Measurements from ENCODE around the gene CD300C. TPM values are rescaled to one million over a fixed set of nuclear protein-coding genes. Genes with fewer than 3 reads are reported as not detected.

Gene CD300C
- total RNA-seq, 2 experiments from 2014 or later, result 0.41 to 0.50 TPM

DNA sequence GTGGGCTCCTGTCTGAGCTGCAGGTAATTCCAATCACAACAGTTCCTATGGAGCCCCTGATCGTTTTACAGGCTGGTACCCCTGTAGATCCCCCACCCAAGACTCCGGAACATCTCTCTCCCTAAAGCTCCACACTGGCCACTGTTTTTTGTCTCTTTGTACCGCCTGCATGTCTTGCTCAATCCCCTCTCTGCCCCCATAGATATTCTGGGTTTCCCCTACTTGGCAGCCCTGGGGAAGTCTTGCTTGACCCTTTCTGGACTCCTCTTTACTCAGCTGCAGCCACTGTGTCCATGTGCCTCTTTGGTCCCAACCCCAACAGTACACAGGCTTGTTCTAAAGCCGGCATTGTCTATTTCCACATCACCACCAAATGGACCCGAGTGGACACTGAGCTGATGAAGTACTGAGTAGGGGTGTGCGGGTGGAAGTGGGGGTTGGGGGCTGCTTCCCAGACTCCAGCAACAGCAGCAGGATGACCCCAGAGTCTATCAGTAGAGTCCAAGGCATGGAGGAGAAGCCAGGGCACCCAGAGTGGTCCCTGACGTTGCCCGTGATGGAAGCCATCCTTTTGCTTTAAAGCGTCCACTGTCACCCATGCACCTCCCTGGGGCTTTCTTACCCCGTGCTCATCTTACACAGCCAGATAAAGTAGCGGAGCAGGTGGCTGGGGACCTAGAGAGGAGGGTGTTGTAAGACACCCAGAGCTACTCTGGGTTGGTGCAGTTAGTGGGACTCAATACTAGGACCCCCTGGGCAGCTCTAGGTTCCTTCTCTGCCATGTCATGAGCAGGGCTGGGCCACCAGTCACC, 21.1 kb downstream of the CD300C start:
- Histone ChIP-seq H3K9me3 (ENCODE audit: control insufficient read depth in 1 of 2, insufficient read depth in 1 of 2, low read length in 2 of 2) (peaks cover 0 to 19% of the 10 kb centered on the region in 2 experiments), H3K36me3 (ENCODE audit: insufficient read depth, low read length) (no peaks in the 10 kb centered on the region), H3K4me3 (ENCODE audit: low read length) (no peak overlapping the region), H3K27me3 (ENCODE audit: control insufficient read depth in 1 of 2, insufficient read depth in 2 of 2, low read length in 2 of 2) (peaks cover 21 to 29% of the 10 kb centered on the region in 2 experiments), H3K4me1 (ENCODE audit: insufficient read depth, low read length) (peaks cover 6% of the 10 kb centered on the region), H3K27ac (ENCODE audit: low read depth in 1 of 2, low read length in 2 of 2) (no peak overlapping the region)
- peak in 1 of 14 experiments; percentile 27 for DNase-seq
- TF ChIP-seq, protein P1, sequence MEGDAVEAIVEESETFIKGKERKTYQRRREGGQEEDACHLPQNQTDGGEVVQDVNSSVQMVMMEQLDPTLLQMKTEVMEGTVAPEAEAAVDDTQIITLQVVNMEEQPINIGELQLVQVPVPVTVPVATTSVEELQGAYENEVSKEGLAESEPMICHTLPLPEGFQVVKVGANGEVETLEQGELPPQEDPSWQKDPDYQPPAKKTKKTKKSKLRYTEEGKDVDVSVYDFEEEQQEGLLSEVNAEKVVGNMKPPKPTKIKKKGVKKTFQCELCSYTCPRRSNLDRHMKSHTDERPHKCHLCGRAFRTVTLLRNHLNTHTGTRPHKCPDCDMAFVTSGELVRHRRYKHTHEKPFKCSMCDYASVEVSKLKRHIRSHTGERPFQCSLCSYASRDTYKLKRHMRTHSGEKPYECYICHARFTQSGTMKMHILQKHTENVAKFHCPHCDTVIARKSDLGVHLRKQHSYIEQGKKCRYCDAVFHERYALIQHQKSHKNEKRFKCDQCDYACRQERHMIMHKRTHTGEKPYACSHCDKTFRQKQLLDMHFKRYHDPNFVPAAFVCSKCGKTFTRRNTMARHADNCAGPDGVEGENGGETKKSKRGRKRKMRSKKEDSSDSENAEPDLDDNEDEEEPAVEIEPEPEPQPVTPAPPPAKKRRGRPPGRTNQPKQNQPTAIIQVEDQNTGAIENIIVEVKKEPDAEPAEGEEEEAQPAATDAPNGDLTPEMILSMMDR (IDR thresholded peaks at IDR 0.05), result no peak
- Mint-ChIP-seq H3K36me3 (ENCODE audit: low read depth) (peaks cover 3% of the 10 kb centered on the region), H3K4me3 (no peak overlapping the region), H3K27me3 (peaks cover 38% of the 10 kb centered on the region), H3K9me3 (no peaks in the 10 kb centered on the region), H3K27ac (no peak overlapping the region), H3K4me1 (ENCODE audit: low read depth) (no peaks in the 10 kb centered on the region)
- intact Hi-C loops (cut with DNase I, micrococcal nuclease), result no loop called here
- POLR2A ChIA-PET, result no interaction called here
- ATAC-seq (ENCODE audit: poor library complexity), result no peak
- CTCF ChIA-PET, result interaction anchor here (0.6 kb wide), 1 partner anchor 10 kb away, joined by 3 read pairs; no protein-coding TSS in a partner anchor

DNA sequence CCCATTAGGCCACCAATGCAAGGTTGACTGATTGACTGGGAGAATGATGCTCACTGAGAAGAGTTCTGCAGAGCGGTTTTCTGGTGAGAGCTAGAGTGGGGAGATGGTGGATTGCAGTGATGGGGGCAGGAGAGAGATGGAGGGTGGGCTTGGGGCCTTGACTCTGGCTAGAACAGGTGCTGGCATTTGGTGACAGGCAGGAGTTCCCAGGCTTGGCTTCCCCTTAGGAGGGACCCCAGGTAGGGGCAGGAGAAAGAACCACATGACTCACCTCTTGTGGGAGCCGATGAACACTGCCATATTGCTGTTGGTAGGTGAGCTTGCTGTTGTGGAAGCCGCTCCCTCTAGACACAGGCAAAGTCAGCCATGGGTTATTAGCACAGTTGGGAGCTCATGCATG, 22.6 kb downstream of the CD300C start:
- intact Hi-C loops (cut with DNase I, micrococcal nuclease), result no loop called here
- CTCF ChIA-PET, result no interaction called here

DNA sequence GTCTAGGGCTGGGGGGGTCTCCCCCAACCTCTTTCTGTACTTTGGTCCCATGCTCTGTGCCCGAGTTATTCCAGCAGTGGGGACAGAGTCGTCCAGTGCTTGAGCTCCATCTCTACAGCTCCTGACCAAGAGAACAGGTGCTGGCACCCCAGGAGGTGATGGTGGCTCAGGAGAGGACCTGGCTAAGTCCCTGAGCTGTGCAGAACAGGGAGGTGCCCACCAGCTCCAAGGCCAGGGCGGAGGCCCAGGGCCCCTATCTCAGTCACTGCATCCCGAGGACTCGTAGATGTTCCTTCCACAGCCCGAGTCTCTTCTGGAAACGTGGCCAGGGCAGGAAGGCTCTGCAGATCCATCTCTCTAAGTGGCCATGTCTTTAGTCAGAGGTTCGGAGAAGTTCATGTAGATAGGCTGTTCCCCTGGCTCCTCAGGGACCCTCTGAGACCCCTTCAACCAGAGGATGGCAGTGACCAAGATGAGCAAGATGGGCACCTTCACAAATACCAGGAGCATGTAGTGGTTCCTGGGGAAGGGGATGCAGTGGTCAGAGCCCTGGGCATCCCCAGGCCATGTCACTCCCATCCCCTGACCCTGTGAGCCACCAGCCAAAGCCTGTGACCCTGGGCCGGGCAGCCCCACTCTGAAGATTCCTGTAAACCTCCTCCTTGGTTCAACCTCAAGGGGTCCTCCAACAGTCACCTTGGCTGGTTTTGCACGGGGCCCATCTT, 23.4 kb downstream of the CD300C start:
- POLR2A ChIA-PET, result no interaction called here
- Mint-ChIP-seq H3K36me3 (ENCODE audit: low read depth) (peaks cover 3% of the 10 kb centered on the region), H3K9me3 (peaks cover 2% of the 10 kb centered on the region), H3K27ac (no peak overlapping the region), H3K4me1 (ENCODE audit: low read depth) (no peaks in the 10 kb centered on the region), H3K4me3 (no peak overlapping the region), H3K27me3 (peaks cover 47% of the 10 kb centered on the region)
- Histone ChIP-seq H3K4me1 (ENCODE audit: insufficient read depth, low read length) (peaks cover 6% of the 10 kb centered on the region), H3K27ac (ENCODE audit: low read depth in 1 of 2, low read length in 2 of 2) (no peak overlapping the region), H3K36me3 (ENCODE audit: insufficient read depth, low read length) (no peaks in the 10 kb centered on the region), H3K27me3 (ENCODE audit: control insufficient read depth in 1 of 2, insufficient read depth in 2 of 2, low read length in 2 of 2) (peaks cover 21 to 29% of the 10 kb centered on the region in 2 experiments), H3K9me3 (ENCODE audit: control insufficient read depth in 1 of 2, insufficient read depth in 1 of 2, low read length in 2 of 2) (peaks cover 0 to 19% of the 10 kb centered on the region in 2 experiments), H3K4me3 (ENCODE audit: low read length) (no peak overlapping the region)
- intact Hi-C loops (cut with DNase I, micrococcal nuclease), result no loop called here
- no peak for ATAC-seq (ENCODE audit: poor library complexity)
- TF ChIP-seq, protein P1 (IDR thresholded peaks at IDR 0.05), result no peak
- no peak for DNase-seq
- CTCF ChIA-PET, result no interaction called here

More for the DNA sequence above, 22.6 kb downstream of the CD300C start:
- DNase-seq (peak in 1 of 14 experiments; percentile 20), ATAC-seq (ENCODE audit: poor library complexity) (no peak)
- Mint-ChIP-seq H3K36me3 (ENCODE audit: low read depth) (peaks cover 3% of the 10 kb centered on the region), H3K27me3 (peaks cover 41% of the 10 kb centered on the region), H3K27ac (no peak overlapping the region), H3K4me3 (no peak overlapping the region), H3K9me3 (peaks cover 2% of the 10 kb centered on the region), H3K4me1 (ENCODE audit: low read depth) (no peaks in the 10 kb centered on the region)
- Histone ChIP-seq H3K27me3 (ENCODE audit: control insufficient read depth in 1 of 2, insufficient read depth in 2 of 2, low read length in 2 of 2) (peaks cover 21 to 29% of the 10 kb centered on the region in 2 experiments), H3K36me3 (ENCODE audit: insufficient read depth, low read length) (no peaks in the 10 kb centered on the region), H3K9me3 (ENCODE audit: control insufficient read depth in 1 of 2, insufficient read depth in 1 of 2, low read length in 2 of 2) (peaks cover 0 to 19% of the 10 kb centered on the region in 2 experiments), H3K4me3 (ENCODE audit: low read length) (no peak overlapping the region), H3K27ac (ENCODE audit: low read depth in 1 of 2, low read length in 2 of 2) (no peak overlapping the region), H3K4me1 (ENCODE audit: insufficient read depth, low read length) (peaks cover 6% of the 10 kb centered on the region)
- POLR2A ChIA-PET, result no interaction called here
- TF ChIP-seq, protein P1 (IDR thresholded peaks at IDR 0.05), result no peak

All from CD4-positive, alpha-beta T cell (primary cell).